Measurements from ENCODE around the gene ADCY4.

The ADCY4 gene

GRCh38 chr14:24334431-24335291 lies at the start of gene ADCY4:
TSS of gene ADCY4 (minus strand) at chr14:24335071. CDS start at chr14:24334652, 419 bp downstream.
- TF ChIP-seq, protein P1, sequence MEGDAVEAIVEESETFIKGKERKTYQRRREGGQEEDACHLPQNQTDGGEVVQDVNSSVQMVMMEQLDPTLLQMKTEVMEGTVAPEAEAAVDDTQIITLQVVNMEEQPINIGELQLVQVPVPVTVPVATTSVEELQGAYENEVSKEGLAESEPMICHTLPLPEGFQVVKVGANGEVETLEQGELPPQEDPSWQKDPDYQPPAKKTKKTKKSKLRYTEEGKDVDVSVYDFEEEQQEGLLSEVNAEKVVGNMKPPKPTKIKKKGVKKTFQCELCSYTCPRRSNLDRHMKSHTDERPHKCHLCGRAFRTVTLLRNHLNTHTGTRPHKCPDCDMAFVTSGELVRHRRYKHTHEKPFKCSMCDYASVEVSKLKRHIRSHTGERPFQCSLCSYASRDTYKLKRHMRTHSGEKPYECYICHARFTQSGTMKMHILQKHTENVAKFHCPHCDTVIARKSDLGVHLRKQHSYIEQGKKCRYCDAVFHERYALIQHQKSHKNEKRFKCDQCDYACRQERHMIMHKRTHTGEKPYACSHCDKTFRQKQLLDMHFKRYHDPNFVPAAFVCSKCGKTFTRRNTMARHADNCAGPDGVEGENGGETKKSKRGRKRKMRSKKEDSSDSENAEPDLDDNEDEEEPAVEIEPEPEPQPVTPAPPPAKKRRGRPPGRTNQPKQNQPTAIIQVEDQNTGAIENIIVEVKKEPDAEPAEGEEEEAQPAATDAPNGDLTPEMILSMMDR (IDR thresholded peaks at IDR 0.05; ENCODE audit: low read depth, low read length), result no peak
- DNase-seq (ENCODE audit: extremely low read depth, low read depth), result no peak

- no peak for DNase-seq (ENCODE audit: extremely low read depth, low read depth)
- TF ChIP-seq, protein P1 (IDR thresholded peaks at IDR 0.05; ENCODE audit: low read depth, low read length), result no peak
Observed at GRCh38 chr14:24384169-24384568, 49.3 kb upstream of the ADCY4 start.

DNA sequence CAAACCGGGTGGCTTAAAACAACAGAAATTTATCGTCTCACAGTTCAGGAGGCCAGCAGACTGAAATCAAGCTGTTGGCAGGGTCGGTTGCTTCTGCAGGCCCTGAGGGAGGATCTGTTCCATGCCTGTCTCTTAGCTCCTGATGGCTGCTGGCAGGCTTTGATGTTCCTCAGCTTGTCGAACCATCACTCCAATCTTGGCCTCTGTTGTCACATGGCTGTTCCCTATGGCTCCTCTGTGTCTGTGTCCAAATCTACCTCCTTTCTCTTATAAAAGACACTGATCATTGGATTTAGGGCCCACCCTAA lies 47.1 kb upstream of the ADCY4 start:
- no peak for DNase-seq (ENCODE audit: extremely low read depth, low read depth)
- TF ChIP-seq, protein P1 (IDR thresholded peaks at IDR 0.05; ENCODE audit: low read depth, low read length), result no peak

DNA sequence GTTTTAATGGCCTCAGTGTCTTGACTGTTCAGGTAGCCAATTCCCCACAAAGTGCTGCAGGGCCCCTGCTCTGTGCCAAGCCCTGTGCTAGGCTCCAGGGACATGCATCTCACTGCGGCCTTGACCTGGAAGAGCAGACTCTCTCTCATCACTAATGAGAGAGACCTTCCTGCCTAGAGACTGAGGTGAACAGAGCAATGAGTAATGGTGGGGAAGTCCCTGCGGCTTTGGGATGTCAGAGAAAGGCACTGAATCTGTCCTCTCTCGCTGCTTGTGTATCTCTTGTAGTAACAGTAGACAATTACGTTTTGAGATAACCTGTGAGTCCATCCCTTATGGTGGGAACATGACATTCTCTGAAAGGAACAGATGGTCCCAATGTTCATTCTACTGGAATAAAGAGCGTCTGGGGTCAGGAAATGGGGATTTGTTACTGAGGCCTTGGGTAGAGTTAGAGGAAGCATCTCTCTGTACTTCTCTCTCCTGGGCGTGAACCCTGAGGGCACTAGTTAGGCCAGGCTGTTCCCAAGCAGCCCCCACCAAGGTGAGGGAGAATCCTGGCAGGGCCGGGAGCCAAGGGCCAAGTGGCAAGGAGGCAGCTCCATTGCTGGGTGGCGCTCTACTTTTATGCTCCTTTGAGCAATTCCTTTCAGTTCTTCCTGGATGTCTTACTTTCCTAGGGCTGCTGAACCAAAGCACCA lies 46.6 kb upstream of the ADCY4 start:
- TF ChIP-seq, protein P1 (IDR thresholded peaks at IDR 0.05; ENCODE audit: low read depth, low read length), result no peak
- DNase-seq (ENCODE audit: extremely low read depth, low read depth), result no peak

GRCh38 chr14:24379907-24380730 lies 45.2 kb upstream of the ADCY4 start:
- no peak for DNase-seq (ENCODE audit: extremely low read depth, low read depth)
- TF ChIP-seq, protein P1 (IDR thresholded peaks at IDR 0.05; ENCODE audit: low read depth, low read length), result no peak

- no peak for DNase-seq (ENCODE audit: extremely low read depth, low read depth)
- TF ChIP-seq, protein P1 (IDR thresholded peaks at IDR 0.05; ENCODE audit: low read depth, low read length), result no peak
Observed at GRCh38 chr14:24378981-24379906, 44.4 kb upstream of the ADCY4 start.
